BLaER1 (cell line): ENCODE data around the gene CIAO2B.
"Not testable (repeated sequence)": the region's sequence is repeated elsewhere in the genome, so short reads cannot be mapped to it uniquely, and the experiment has no call there.

ENCODE experiments used
- H3K27ac ChIP-seq: shearing (Covaris generic); formaldehyde crosslinking; 2 replicates; pipeline ENCODE4 v1.8.1; 2022
- H3K27me3 ChIP-seq: shearing (Covaris generic); formaldehyde crosslinking; 2 replicates; pipeline ENCODE4 v1.8.1; 2022
- H3K36me3 ChIP-seq: shearing (Covaris generic); formaldehyde crosslinking; 2 replicates; pipeline ENCODE4 v1.8.1; 2022
- H3K4me1 ChIP-seq: shearing (Covaris generic); formaldehyde crosslinking; 2 replicates; pipeline ENCODE4 v1.8.1; 2022
- H3K4me2 ChIP-seq: shearing (Covaris generic); formaldehyde crosslinking; 2 replicates; pipeline ENCODE4 v1.8.1; 2022
- H3K4me3 ChIP-seq: shearing (Covaris generic); formaldehyde crosslinking; 2 replicates; pipeline ENCODE4 v1.8.1; 2022
- H3K9ac ChIP-seq: shearing (Covaris generic); formaldehyde crosslinking; 2 replicates; pipeline ENCODE4 v1.8.1; 2022
- H3K9me3 ChIP-seq: shearing (Covaris generic); formaldehyde crosslinking; 2 replicates; pipeline ENCODE4 v1.8.1; 2022
- H4K20me1 ChIP-seq: shearing (Covaris generic); formaldehyde crosslinking; 2 replicates; pipeline ENCODE4 v1.8.1; 2022
- Cebpa-rat ChIP-seq: shearing (Covaris generic); IDR thresholded peaks from 2 replicates; pipeline ENCODE4 v1.8.1; 2022

The CIAO2B gene

DNA sequence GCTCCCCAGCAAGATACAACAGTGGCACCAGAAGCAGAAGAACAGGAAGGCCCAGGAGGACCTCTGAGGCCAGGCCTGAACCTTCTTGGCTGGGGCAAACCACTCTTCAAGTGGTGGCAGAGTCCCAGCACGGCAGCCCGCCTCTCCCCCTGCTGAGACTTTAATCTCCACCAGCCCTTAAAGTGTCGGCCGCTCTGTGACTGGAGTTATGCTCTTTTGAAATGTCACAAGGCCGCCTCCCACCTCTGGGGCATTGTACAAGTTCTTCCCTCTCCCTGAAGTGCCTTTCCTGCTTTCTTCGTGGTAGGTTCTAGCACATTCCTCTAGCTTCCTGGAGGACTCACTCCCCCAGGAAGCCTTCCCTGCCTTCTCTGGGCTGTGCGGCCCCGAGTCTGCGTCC, 38.8 kb upstream of the CIAO2B start:
- H3K4me2 ChIP-seq: no peak overlapping the region
- H3K36me3 ChIP-seq: no peaks in the 10 kb centered on the region
- no peaks in the 10 kb centered on the region for H3K27me3 ChIP-seq
- no peak overlapping the region for H3K9ac ChIP-seq
- peaks cover 27% of the 10 kb centered on the region for H3K4me1 ChIP-seq
- H4K20me1 ChIP-seq: no peaks in the 10 kb centered on the region
- no peak for TF ChIP-seq Cebpa-rat
- H3K4me3 ChIP-seq: no peak overlapping the region
- no peak overlapping the region for H3K27ac ChIP-seq
- H3K9me3 ChIP-seq: no peaks in the 10 kb centered on the region

GRCh38 chr16:66970775-66971720, 36.8 kb upstream of the CIAO2B start:
- no peaks in the 10 kb centered on the region for H3K27me3 ChIP-seq
- peaks cover 9% of the 10 kb centered on the region; the same call in 1 of the 2 replicates for H3K4me1 ChIP-seq
- no peaks in the 10 kb centered on the region for H4K20me1 ChIP-seq
- H3K36me3 ChIP-seq: no peaks in the 10 kb centered on the region
- H3K4me2 ChIP-seq: no peak overlapping the region
- H3K9ac ChIP-seq: no peak overlapping the region
- H3K9me3 ChIP-seq: no peaks in the 10 kb centered on the region
- no peak for TF ChIP-seq Cebpa-rat
- H3K4me3 ChIP-seq: no peak overlapping the region
- H3K27ac ChIP-seq: no peak overlapping the region

- H3K36me3 ChIP-seq: no peaks in the 10 kb centered on the region
- no peak overlapping the region for H3K4me2 ChIP-seq
- H3K9ac ChIP-seq: no peak overlapping the region
- H4K20me1 ChIP-seq: no peaks in the 10 kb centered on the region
- H3K4me3 ChIP-seq: no peak overlapping the region
- H3K27me3 ChIP-seq: no peaks in the 10 kb centered on the region
- H3K9me3 ChIP-seq: no peaks in the 10 kb centered on the region
- TF ChIP-seq Cebpa-rat: no peak
- H3K4me1 ChIP-seq: no peaks in the 10 kb centered on the region
- H3K27ac ChIP-seq: no peak overlapping the region
Observed at GRCh38 chr16:66968847-66969246, 34.6 kb upstream of the CIAO2B start.

GRCh38 chr16:66964049-66964448, 29.8 kb upstream of the CIAO2B start:
- peaks cover 35% of the 10 kb centered on the region for H3K4me1 ChIP-seq
- H3K4me3 ChIP-seq: no peak overlapping the region
- H3K4me2 ChIP-seq: no peak overlapping the region
- no peaks in the 10 kb centered on the region for H3K27me3 ChIP-seq
- H4K20me1 ChIP-seq: no peaks in the 10 kb centered on the region
- H3K27ac ChIP-seq: no peak overlapping the region
- no peak for TF ChIP-seq Cebpa-rat
- H3K36me3 ChIP-seq: no peaks in the 10 kb centered on the region
- H3K9ac ChIP-seq: no peak overlapping the region
- no peaks in the 10 kb centered on the region for H3K9me3 ChIP-seq

DNA sequence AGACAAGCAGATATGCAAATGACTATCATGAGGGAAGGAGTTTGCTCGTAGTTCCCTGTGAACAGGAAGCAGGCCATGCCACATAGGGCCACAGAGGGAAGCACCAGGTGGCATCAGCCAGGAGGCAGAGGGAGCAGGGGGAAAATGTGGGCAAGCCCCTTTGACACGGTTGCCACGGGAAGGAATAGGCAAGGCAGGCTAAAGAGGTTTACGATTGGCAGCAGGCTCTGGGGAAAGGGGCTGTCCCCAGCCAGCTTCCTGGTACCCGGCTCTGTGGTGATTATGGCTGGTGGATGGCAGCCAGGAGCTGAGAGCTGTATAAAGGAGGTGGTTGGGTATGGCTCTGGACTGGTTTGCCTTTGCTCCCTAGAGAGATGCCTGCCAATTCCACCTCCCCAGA, 27.7 kb upstream of the CIAO2B start:
- H3K27me3 ChIP-seq: no peaks in the 10 kb centered on the region
- no peak for TF ChIP-seq Cebpa-rat
- peak overlapping the region; percentile 66 for H3K27ac ChIP-seq
- 0 out of 2 replicates have a peak overlapping the region, but pooled peaks have one; percentile 31 for H3K9ac ChIP-seq
- no peaks in the 10 kb centered on the region for H3K36me3 ChIP-seq
- no peaks in the 10 kb centered on the region for H4K20me1 ChIP-seq
- peaks cover 42% of the 10 kb centered on the region for H3K4me1 ChIP-seq
- H3K4me2 ChIP-seq: peak overlapping the region; percentile 71
- no peaks in the 10 kb centered on the region for H3K9me3 ChIP-seq
- H3K4me3 ChIP-seq: no peak overlapping the region

DNA sequence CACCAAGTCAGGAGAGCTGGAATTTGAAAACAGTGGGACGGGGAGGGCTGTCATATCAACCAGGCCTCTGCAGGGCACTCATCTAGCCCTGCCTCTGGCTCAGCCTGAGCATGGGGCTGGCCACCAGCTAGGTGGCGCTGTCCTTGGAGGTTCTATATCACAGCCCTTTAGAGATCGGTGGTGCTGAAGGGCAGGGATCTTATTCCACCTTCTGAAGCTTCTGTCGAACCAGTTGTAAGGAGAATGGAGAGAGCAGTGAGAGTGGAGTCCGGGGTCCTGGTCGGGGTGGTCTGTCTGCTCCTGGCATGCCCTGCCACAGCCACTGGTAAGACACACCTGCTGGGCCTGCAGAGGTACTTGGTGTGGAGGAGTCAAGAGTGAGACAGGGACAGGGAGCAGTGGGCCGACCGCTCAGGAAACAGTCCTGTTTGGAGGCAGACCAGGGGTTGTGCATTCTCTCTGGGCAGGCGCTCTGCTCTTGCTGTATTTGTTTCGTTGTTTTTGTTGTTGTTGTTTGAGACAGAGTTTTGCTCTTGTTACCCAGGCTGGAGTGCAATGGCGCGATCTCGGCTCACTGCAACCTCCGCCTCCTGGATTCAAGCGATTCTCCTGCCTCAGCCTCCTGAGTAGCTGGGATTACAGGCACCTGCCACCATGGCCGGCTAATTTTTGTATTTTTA, 27.0 kb upstream of the CIAO2B start, which contains the start of gene CES3:
Gene CES3, plus strand, starts transcription at position 202 of the 680 bp plus-strand sequence. Its CDS starts 42 bp downstream, at position 244.
- H4K20me1 ChIP-seq: no peaks in the 10 kb centered on the region
- H3K4me3 ChIP-seq: no peak within 1 kb of the TSS
- no peaks in the 10 kb centered on the region for H3K36me3 ChIP-seq
- TF ChIP-seq Cebpa-rat: no peak
- peaks cover 42% of the 10 kb centered on the region for H3K4me1 ChIP-seq
- H3K27me3 ChIP-seq: no peaks in the 10 kb centered on the region
- 0 out of 2 replicates have a peak within 1 kb of the TSS, but pooled peaks have one; percentile 31 for H3K9ac ChIP-seq
- H3K9me3 ChIP-seq: no peaks in the 10 kb centered on the region
- H3K4me2 ChIP-seq: peak within 1 kb of the TSS; percentile 73
- peak within 1 kb of the TSS; percentile 66 for H3K27ac ChIP-seq

DNA sequence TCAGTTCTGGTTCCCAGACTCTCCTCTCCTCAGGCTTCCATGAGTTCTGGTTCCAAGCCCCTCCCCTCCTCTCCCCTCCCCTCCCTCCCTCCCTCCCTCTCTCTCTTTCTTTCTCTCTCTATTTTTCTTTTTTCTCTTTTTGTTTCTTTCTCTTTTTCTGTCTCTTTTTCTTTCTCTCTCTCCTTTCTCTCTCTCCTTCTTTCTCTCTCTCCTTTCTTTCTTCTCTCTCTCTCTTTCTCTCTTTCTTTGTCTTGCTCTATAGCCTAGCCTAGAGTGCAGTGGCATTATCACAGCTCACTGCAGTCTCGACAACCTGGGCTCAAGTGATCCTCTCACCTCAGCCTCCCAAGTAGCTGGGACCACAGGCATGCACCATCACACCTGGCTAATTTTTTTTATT, 26.1 kb upstream of the CIAO2B start:
- no peaks in the 10 kb centered on the region for H4K20me1 ChIP-seq

GRCh38 chr16:66959704-66960161, 25.5 kb upstream of the CIAO2B start:
- Histone ChIP-seq H3K4me2 (peak overlapping the region; percentile 73), H3K4me1 (peaks cover 42% of the 10 kb centered on the region), H4K20me1 (no peaks in the 10 kb centered on the region), H3K4me3 (no peak overlapping the region), H3K27ac (peak overlapping the region; percentile 27; the same call in 1 of the 2 replicates), H3K9me3 (no peaks in the 10 kb centered on the region), H3K36me3 (no peaks in the 10 kb centered on the region), H3K9ac (no peak overlapping the region), H3K27me3 (no peaks in the 10 kb centered on the region)
- no peak for TF ChIP-seq Cebpa-rat

More for the DNA sequence above, 26.1 kb upstream of the CIAO2B start:
- no peak overlapping the region for H3K4me3 ChIP-seq
- H3K36me3 ChIP-seq: no peaks in the 10 kb centered on the region
- H3K9ac ChIP-seq: no peak overlapping the region
- no peak for TF ChIP-seq Cebpa-rat
- H3K27ac ChIP-seq: peak overlapping the region; percentile 27; the same call in 1 of the 2 replicates
- H3K9me3 ChIP-seq: no peaks in the 10 kb centered on the region
- H3K4me1 ChIP-seq: peaks cover 42% of the 10 kb centered on the region
- H3K4me2 ChIP-seq: peak overlapping the region; percentile 73; the same call in 1 of the 2 replicates
- no peaks in the 10 kb centered on the region for H3K27me3 ChIP-seq

- peak overlapping the region; percentile 73 for H3K4me2 ChIP-seq
- H3K4me1 ChIP-seq: peaks cover 42% of the 10 kb centered on the region
- H3K27ac ChIP-seq: peak overlapping the region; percentile 27; the same call in 1 of the 2 replicates
- no peaks in the 10 kb centered on the region for H3K9me3 ChIP-seq
- TF ChIP-seq Cebpa-rat: no peak
- H3K36me3 ChIP-seq: no peaks in the 10 kb centered on the region
- no peak overlapping the region for H3K9ac ChIP-seq
- no peaks in the 10 kb centered on the region for H3K27me3 ChIP-seq
- H4K20me1 ChIP-seq: no peaks in the 10 kb centered on the region
- no peak overlapping the region for H3K4me3 ChIP-seq
Observed at GRCh38 chr16:66958857-66959703, 24.9 kb upstream of the CIAO2B start.

GRCh38 chr16:66956154-66956457, 21.9 kb upstream of the CIAO2B start:
- not testable (repeated sequence) for H3K4me2 ChIP-seq, H3K4me3 ChIP-seq, H4K20me1 ChIP-seq, H3K9ac ChIP-seq, H3K36me3 ChIP-seq, H3K27ac ChIP-seq, H3K9me3 ChIP-seq
- Histone ChIP-seq H3K4me1 (peaks cover 26% of the 10 kb centered on the region), H3K27me3 (peaks cover 14% of the 10 kb centered on the region)

- H3K36me3 ChIP-seq, H3K27ac ChIP-seq, H3K9ac ChIP-seq, H3K9me3 ChIP-seq, H3K4me2 ChIP-seq, H3K4me3 ChIP-seq, H4K20me1 ChIP-seq: not testable (repeated sequence)
- Histone ChIP-seq H3K4me1 (peaks cover 20% of the 10 kb centered on the region), H3K27me3 (peaks cover 20% of the 10 kb centered on the region)
Observed at GRCh38 chr16:66955363-66956153, 21.4 kb upstream of the CIAO2B start.
